Measurements from ENCODE around the gene ZNF786. TPM values are rescaled to one million over a fixed set of nuclear protein-coding genes. Genes with fewer than 3 reads are reported as not detected.
"Not testable (repeated sequence)": the region's sequence is repeated elsewhere in the genome, so short reads cannot be mapped to it uniquely, and the experiment has no call there.

ZNF786 gene
- total RNA-seq, 4 donors from 2014 or later: 3.5 to 11.4 (median 6.1) TPM

- Histone ChIP-seq H3K27me3 (no peaks in the 10 kb centered on the region), H3K9me3 (no peaks in the 10 kb centered on the region), H3K36me3 (no peaks in the 10 kb centered on the region), H3K4me3 (no peak overlapping the region), H3K27ac (no peak overlapping the region), H3K4me1 (no peaks in the 10 kb centered on the region)
- 100% methylated on average over 1 of the region's 1 CpG for WGBS, 2 donors
- intact Hi-C loops (cut with DNase I): no loop called here
- no peak for TF ChIP-seq POLR2A (IDR thresholded peaks at IDR 0.05)
- TF ChIP-seq CTCF (IDR thresholded peaks at IDR 0.05): no peak
- DNase-seq: no peak
Measured at GRCh38 chr7:149036676-149037075, 53.8 kb downstream of the ZNF786 start.

DNA sequence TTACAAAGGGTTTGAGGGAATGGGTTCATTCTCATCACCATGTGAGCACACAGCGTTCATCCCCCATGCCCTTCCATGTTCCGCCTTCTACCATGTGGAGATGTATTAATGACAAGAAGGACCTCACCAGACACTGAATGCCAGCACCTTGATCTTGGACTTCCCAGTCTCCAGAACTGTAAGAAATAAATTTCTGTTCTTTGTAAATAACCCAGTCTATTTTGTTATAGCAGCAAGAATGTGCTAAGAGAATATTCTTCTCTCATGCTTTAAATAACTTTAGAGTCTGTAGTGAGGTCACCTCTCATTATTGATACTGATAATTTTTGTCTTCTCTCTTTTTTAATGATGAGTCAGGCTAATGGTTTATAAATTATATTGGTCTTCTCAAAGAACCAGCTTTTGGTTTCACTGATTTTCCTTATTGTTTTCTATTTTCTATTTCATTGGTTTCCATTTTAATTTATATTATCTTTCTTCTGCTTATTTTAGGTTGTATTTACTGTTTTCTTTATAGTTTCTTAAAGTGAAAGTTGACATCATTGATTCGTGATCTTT is 59.1 kb downstream of the ZNF786 start:
- Histone ChIP-seq H3K36me3 (no peaks in the 10 kb centered on the region), H3K4me1 (peaks cover 8 to 24% (median 12%) of the 10 kb centered on the region in 3 donors), H3K27ac (no peak overlapping the region), H3K4me3 (no peak overlapping the region), H3K9me3 (no peaks in the 10 kb centered on the region), H3K27me3 (no peaks in the 10 kb centered on the region)
- 91 to 94% methylated on average over 3 of the region's 3 CpGs for WGBS, 2 donors
- TF ChIP-seq POLR2A (IDR thresholded peaks at IDR 0.05) (no peak), CTCF (IDR thresholded peaks at IDR 0.05) (no peak)
- no peak for DNase-seq
- intact Hi-C loops (cut with DNase I): no loop called here

GRCh38 chr7:149030439-149030838 is 60.1 kb downstream of the ZNF786 start:
- WGBS, 2 donors: 91 to 94% methylated on average over 8 to 9 of the region's 9 CpGs
- intact Hi-C loops (cut with DNase I); DNase-seq: not testable (repeated sequence)

GRCh38 chr7:149028346-149029109 is 62.0 kb downstream of the ZNF786 start, which contains the start of gene PDIA4:
PDIA4 (minus strand) TSS chr7:149028505; CDS start chr7:149028408, 97 bp downstream.
- H3K27ac ChIP-seq: peak within 1 kb of the TSS; percentile 83 to 97 (median 95)
- TF ChIP-seq POLR2A (IDR thresholded peaks at IDR 0.05) (peak in 3 of 4 donors; percentile 75 to 89 (median 87)), CTCF (IDR thresholded peaks at IDR 0.05) (peak in 5 of 6 experiments; percentile 12 to 45 (median 22))
- intact Hi-C loops (cut with DNase I): no loop called here
- peaks cover 0 to under 1% (median 0%) of the 10 kb centered on the region in 3 donors for H3K36me3 ChIP-seq
- no peaks in the 10 kb centered on the region for H3K9me3 ChIP-seq
- H3K4me1 ChIP-seq: peaks cover 8 to 44% (median 24%) of the 10 kb centered on the region in 3 donors
- H3K27me3 ChIP-seq: no peaks in the 10 kb centered on the region
- 0 to 1% methylated on average over 17 to 19 of the region's 87 CpGs for WGBS, 2 donors
- peak; percentile 91 for DNase-seq
- peak within 1 kb of the TSS; percentile 82 to 95 (median 87) for H3K4me3 ChIP-seq

More at GRCh38 chr7:149030439-149030838, 60.1 kb downstream of the ZNF786 start:
- not testable (repeated sequence) for H3K27ac ChIP-seq, H3K36me3 ChIP-seq, H3K4me3 ChIP-seq, H3K27me3 ChIP-seq, H3K9me3 ChIP-seq
- peaks cover 8 to 31% (median 21%) of the 10 kb centered on the region in 3 donors for H3K4me1 ChIP-seq

DNA sequence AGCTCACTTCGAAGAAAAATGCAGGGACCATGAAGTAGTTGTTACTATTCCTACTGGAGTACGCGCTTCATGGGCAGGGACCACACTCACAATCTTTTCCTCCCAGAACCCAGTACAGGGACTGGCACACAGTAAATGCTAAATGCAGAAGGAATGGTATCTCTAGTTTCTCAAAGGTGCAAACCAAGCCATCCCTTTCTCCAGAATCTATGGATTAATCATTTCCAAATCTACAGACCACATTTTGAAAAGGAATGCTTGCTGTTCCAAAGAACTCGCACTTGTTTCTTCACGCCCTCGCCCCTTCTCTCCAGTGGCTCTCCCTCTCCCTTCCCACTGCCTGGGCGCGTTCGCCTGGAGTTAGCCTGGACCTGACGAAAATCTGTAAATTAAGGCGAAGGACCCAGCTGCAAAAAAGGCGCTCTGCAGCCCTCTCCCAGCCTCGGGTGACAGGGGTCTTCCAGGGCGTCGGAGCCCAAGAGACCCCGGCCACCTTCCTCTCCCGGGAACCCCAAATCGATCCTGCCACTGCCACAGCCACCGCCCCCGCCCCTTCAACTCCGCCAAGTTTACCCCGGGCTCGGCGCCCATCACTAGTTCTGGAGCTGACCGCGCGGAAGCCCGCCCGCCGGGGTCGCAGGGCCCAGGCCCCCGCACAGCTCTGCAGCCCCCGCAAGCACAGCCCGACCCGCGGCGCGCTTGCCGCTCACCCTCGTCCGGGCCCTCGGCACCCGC is 62.7 kb downstream of the ZNF786 start:
- intact Hi-C loops (cut with DNase I): no loop called here
- no peaks in the 10 kb centered on the region for H3K9me3 ChIP-seq
- WGBS, 2 donors: 1% methylated on average over 10 to 18 of the region's 43 CpGs
- peak overlapping the region; percentile 82 to 95 (median 87) for H3K4me3 ChIP-seq
- H3K4me1 ChIP-seq: peaks cover 8 to 44% (median 24%) of the 10 kb centered on the region in 3 donors
- no peak for DNase-seq
- H3K27me3 ChIP-seq: no peaks in the 10 kb centered on the region
- TF ChIP-seq CTCF (IDR thresholded peaks at IDR 0.05) (no peak), POLR2A (IDR thresholded peaks at IDR 0.05) (no peak)
- H3K36me3 ChIP-seq: peaks cover 0 to 8% (median 0%) of the 10 kb centered on the region in 3 donors
- peak overlapping the region; percentile 83 to 97 (median 95) for H3K27ac ChIP-seq
